Pancreas (tissue), 10 donors: Measurements from ENCODE around the gene SMIM24. TPM values are rescaled to one million over a fixed set of nuclear protein-coding genes. Genes with fewer than 3 reads are reported as not detected.

Source experiments
- ATAC-seq, 4 donors: fragments of 200-7000 bp; cut with Tn5 transposase; one replicate each; pipeline versions ENCODE4 v1.8.0 to v1.9.1; 2020; ENCODE audit warnings: mild to moderate bottlenecking in 4 of 4, moderate library complexity in 4 of 4
- DNase-seq, 6 donors: peaks; one replicate each; pipeline ENCODE4 v3.0.0-alpha.2; 2020
- FAIRE-seq: peaks from 2 replicates; lab custom pipeline; 2012; peaks lifted over from hg19 to GRCh38; lab: Jason Lieb, UNC
- H3K27ac ChIP-seq, 4 donors: fragments of 200-600 bp; sonication (generic); 1 replicate in 3 of 4; 2 replicates in 1 of 4; pipeline versions ENCODE4 v1.5.0 to v1.8.0; 2020
- H3K27me3 ChIP-seq, 4 donors: fragments of 200-600 bp; one replicate each; pipeline ENCODE4 v1.8.0; 2021
- H3K36me3 ChIP-seq, 3 donors: fragments of 200-600 bp; sonication (generic) in 1 of 3; one replicate each; pipeline versions ENCODE4 v1.5.0 to v1.8.0; 2020 to 2021
- H3K4me1 ChIP-seq, 3 donors: fragments of 200-600 bp; one replicate each; pipeline ENCODE4 v1.8.0; 2021
- H3K4me3 ChIP-seq, 4 donors: fragments of 200-600 bp; sonication (generic) in 2 of 4; one replicate each; pipeline versions ENCODE4 v1.5.0 to v1.8.0; 2020 to 2021
- H3K9me3 ChIP-seq, 4 donors: fragments of 200-600 bp; one replicate each; pipeline ENCODE4 v1.8.0; 2021
- WGBS, 2 donors: extraction: QIAGEN DNeasy Blood & Tissue Kit; methylation state at CpG; one replicate each; pipeline ENCODE4 v1.1.7; 2013; 5-methylcytosine and 5-hydroxymethylcytosine counted together
- intact Hi-C, 3 donors: fragments of 100-400 bp; cut with DNase I; formaldehyde crosslinking; loops; one replicate each; pipeline versions ENCODE4 v1.11.1 to v1.14.2; 2022
- polyA plus RNA-seq, 2 donors: library from polyadenylated mRNA; stranded (reverse); fragments of 200-250 nt; gene quantifications; one replicate each; pipeline ENCODE4 v1.2.3, GENCODE V29; 2013
- total RNA-seq, 6 donors: library from RNA; stranded (reverse); fragmentation: NEBNext Ultra II Directional in 4 of 6; extraction: Animal tissue kit (Norgen Biotek cat#: 25700) in 4 of 6; gene quantifications; one replicate each; pipeline versions ENCODE4 v1.2.1 to v1.2.4, GENCODE V29; 2021 to 2023
- TF ChIP-seq, protein P1 (sequence below), 4 donors: fragments of 200-600 bp; sonication (generic) in 3 of 4; IDR thresholded peaks; one replicate each; pipeline versions ENCODE4 v1.5.0 to v1.8.0; 2021; ENCODE audit warnings: antibody characterized with exemption in 4 of 4
- donor health status: healthy with polysubstance abuse.
- donor health status: DM: no; HTN: no; CAD: no; lungs with moderate emphysema.
- donor health status: DM: no; HTN: no; CAD: no.
- donor health status: control.
- donor health status: control.
- donor health status: Bipolar disorder and iron deficiency.
- donor health status: DM: yes; HTN: yes; CAD: no.
- donor health status: DM: no; HTN: no; CAD: no.
- donor health status: DM: no; HTN: no; CAD: no.
- donor health status: DM: yes; HTN: yes; CAD: no.

Gene SMIM24
- total and polyA plus RNA-seq, 8 donors = 1.2 to 143 (median 4.4) TPM

DNA sequence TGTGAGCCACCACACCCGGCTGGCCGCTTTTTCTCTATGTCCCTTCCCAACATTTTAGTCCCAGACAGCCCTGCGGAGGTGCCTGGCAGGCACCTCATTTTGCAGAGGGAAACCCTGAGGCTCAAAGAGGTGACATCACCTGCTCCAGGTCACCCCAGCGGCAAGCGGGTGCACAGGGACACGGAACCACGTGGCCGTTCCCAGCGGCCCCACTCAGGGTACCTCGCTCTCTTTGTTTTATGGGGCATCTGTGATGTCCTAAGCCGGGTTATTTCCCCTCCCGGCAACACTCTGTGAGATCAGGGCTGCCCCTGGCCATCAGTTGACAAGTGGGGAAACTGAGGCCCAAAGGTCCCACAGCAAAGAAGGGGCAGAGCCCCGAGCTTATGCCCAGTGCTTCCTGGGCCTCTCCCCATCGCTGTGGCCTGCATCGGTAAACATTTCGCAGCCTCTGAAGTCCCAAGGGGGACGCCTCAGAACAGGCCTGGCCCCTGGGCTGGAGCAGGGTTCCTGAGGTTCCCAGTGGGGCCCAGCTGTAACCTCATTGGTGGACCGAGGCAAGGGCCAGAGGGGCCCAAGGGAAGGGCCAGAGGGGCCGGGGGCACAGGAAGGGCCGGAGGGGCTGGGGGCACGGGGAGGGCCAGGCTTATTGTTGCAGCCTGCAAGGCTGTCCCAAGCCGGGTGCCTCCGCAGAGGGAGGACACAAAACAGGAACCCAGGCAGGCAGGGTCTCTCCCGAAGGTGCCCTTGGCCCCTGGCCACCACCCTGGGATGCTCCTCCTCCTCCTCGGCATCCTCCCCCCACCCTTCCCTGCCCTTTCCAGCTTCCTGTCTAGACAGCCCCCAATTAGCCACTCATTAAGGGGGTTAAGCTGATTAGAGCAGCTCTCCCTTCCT is 39.0 kb downstream of the SMIM24 start:
- intact Hi-C loops = no loop called here
- DNase-seq = no peak
- ATAC-seq = no peak
- H3K9me3 ChIP-seq = no peaks in the 10 kb centered on the region
- H3K36me3 ChIP-seq = peaks cover 3 to 51% (median 22%) of the 10 kb centered on the region in 3 donors
- WGBS, 2 donors = 86 to 90% methylated on average over 25 of the region's 25 CpGs
- H3K27me3 ChIP-seq = no peaks in the 10 kb centered on the region
- no peak overlapping the region for H3K4me3 ChIP-seq
- no peak for FAIRE-seq
- no peaks in the 10 kb centered on the region for H3K4me1 ChIP-seq
- TF ChIP-seq, protein P1, sequence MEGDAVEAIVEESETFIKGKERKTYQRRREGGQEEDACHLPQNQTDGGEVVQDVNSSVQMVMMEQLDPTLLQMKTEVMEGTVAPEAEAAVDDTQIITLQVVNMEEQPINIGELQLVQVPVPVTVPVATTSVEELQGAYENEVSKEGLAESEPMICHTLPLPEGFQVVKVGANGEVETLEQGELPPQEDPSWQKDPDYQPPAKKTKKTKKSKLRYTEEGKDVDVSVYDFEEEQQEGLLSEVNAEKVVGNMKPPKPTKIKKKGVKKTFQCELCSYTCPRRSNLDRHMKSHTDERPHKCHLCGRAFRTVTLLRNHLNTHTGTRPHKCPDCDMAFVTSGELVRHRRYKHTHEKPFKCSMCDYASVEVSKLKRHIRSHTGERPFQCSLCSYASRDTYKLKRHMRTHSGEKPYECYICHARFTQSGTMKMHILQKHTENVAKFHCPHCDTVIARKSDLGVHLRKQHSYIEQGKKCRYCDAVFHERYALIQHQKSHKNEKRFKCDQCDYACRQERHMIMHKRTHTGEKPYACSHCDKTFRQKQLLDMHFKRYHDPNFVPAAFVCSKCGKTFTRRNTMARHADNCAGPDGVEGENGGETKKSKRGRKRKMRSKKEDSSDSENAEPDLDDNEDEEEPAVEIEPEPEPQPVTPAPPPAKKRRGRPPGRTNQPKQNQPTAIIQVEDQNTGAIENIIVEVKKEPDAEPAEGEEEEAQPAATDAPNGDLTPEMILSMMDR (IDR thresholded peaks at IDR 0.05) = no peak
- no peak overlapping the region for H3K27ac ChIP-seq

DNA sequence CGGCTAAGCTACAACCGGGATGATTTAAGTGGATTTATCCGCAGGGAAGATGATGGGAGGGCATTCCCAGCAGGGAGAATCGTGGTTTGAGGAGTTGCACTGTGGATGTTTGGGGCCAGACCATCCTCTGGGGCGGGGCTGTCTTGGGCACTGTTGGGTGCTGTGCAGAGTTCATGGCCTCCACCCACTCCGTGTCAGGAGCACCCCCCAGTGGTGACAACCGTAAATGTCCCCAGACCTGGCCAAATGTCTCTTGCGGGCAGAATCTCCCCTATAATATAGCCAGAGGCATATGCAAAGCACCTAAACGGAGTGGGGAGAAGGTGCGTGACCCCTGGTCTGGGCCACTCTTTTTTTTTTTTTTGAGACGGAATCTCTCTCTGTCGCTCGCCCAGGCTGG is 40.2 kb downstream of the SMIM24 start:
- H3K9me3 ChIP-seq = no peaks in the 10 kb centered on the region
- H3K36me3 ChIP-seq = peaks cover 0 to 57% (median 11%) of the 10 kb centered on the region in 3 donors
- no peak overlapping the region for H3K4me3 ChIP-seq
- TF ChIP-seq, protein P1 (IDR thresholded peaks at IDR 0.05) = peak in 2 of 4 donors; percentile 28 to 29
- 72 to 78% methylated on average over 13 of the region's 13 CpGs for WGBS, 2 donors
- H3K4me1 ChIP-seq = no peaks in the 10 kb centered on the region
- peak in 3 of 4 donors; percentile 47 to 68 (median 55) for ATAC-seq
- intact Hi-C loops = no loop called here
- peak in 2 of 6 donors; percentile 57 for DNase-seq
- no peak for FAIRE-seq
- no peak overlapping the region for H3K27ac ChIP-seq
- H3K27me3 ChIP-seq = no peaks in the 10 kb centered on the region

GRCh38 chr19:3434630-3435553 is 45.4 kb downstream of the SMIM24 start:
- ATAC-seq = peak; percentile 70 to 94 (median 89)
- Histone ChIP-seq H3K4me1 (peaks cover 0 to 2% (median 0%) of the 10 kb centered on the region in 3 donors), H3K36me3 (peaks cover 0 to 63% (median 20%) of the 10 kb centered on the region in 3 donors)

GRCh38 chr19:3433805-3434540 is 46.4 kb downstream of the SMIM24 start:
- peak overlapping the region in 2 of 4 donors; percentile 72 to 73 for H3K27ac ChIP-seq
- H3K27me3 ChIP-seq = no peaks in the 10 kb centered on the region
- intact Hi-C loops = no loop called here
- no peak for ATAC-seq
- H3K4me1 ChIP-seq = peaks cover 0 to 4% (median 0%) of the 10 kb centered on the region in 3 donors
- no peak for DNase-seq
- H3K9me3 ChIP-seq = no peaks in the 10 kb centered on the region
- no peak overlapping the region for H3K4me3 ChIP-seq
- WGBS, 2 donors = 92 to 95% methylated on average over 11 of the region's 11 CpGs
- H3K36me3 ChIP-seq = peaks cover 0 to 59% (median 20%) of the 10 kb centered on the region in 3 donors
- no peak for FAIRE-seq
- TF ChIP-seq, protein P1 (IDR thresholded peaks at IDR 0.05) = no peak

More at GRCh38 chr19:3434630-3435553, 45.4 kb downstream of the SMIM24 start:
- Histone ChIP-seq H3K4me3 (peak overlapping the region in 2 of 4 donors; percentile 18 to 27), H3K27ac (peak overlapping the region; percentile 39 to 73 (median 61)), H3K27me3 (no peaks in the 10 kb centered on the region), H3K9me3 (no peaks in the 10 kb centered on the region)
- DNase-seq = peak; percentile 77 to 91 (median 84)
- 43 to 57% methylated on average over 67 of the region's 67 CpGs for whole genome bisulfite sequencing, 2 donors
- TF ChIP-seq, protein P1 (IDR thresholded peaks at IDR 0.05) = no peak
- intact Hi-C loops = no loop called here
- FAIRE-seq = no peak
